Endothelial cell of umbilical vein (primary cell): ENCODE results near the gene SCN1B.

Source experiments
- CTCF ChIP-seq, 2 donors: IDR thresholded peaks; 1 replicate in 1 of 2; 2 replicates in 1 of 2; pipeline ENCODE4 v1.5.1; 2011; ENCODE audit warnings: low read length in 2 of 2, mild to moderate bottlenecking in 2 of 2, moderate library complexity in 2 of 2, control low read depth in 1 of 2, inconsistent platforms in 1 of 2, low read depth in 1 of 2; ENCODE audit not compliant: insufficient read depth in 1 of 2; ENCODE audit errors: extremely low read depth in 1 of 2
- MYC ChIP-seq: IDR thresholded peaks from one replicate; pipeline ENCODE4 v1.6.1; 2011; ENCODE audit warnings: mild to moderate bottlenecking, low read depth, low read length

- TF ChIP-seq CTCF (IDR thresholded peaks at IDR 0.05; ENCODE audit: extremely low read depth in 1 of 2, insufficient read depth in 1 of 2, low read depth in 1 of 2, low read length in 2 of 2) (no peak), MYC (no peak)
These were observed 44.3 kb downstream of the SCN1B start for GRCh38 chr19:35074426-35075201.
